GM18526 (cell line): ENCODE data around the gene EMC9.

Source experiments
- POLR2A ChIP-seq: IDR thresholded peaks from 3 replicates; pipeline ENCODE4 v1.6.1; 2011; ENCODE audit not compliant: insufficient read length; ENCODE audit errors: extremely low read depth

Gene EMC9

DNA sequence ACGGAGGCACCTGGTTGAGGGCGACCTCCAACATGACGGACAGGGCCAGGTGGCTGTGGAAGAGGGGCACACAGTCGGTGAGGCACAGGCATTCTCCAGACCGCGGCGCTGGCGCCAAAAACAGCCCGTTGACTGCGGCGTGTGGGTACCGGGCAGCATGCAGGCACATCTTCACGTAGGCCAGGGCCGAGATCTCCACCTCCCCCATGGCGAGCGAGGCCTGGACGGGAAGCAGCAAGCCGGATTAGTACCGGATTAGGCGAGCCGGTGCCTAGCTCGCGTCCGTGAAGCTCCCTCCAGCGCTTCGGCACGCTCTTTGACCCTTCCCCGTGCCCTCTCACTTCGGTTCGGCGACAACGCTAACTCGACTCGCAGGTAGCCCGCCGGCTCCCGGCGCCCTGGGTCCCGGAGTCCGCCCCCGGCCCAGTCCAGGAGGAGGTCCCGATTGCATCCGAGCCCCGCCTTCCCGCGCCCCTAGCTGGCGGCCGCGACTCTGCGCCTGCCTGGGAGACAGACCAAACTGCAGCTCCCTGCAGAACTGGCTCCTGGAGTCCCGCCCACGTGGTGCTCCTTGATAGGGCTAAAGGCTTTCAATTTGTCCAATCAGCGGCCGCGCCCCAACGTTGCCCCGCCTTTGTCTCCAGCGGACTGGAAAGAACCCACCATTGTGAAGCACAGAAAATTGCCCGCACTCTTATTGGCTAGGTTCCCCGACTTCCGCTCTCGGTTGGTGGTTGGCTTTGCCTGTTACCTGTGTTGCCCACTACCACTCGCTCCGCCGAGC is at the start of gene EMC9:
EMC9 (minus strand) TSS at position 495 of the 784 bp plus-strand sequence; CDS start at position 208, 287 bp downstream.
- peak; percentile 87 for TF ChIP-seq POLR2A

DNA sequence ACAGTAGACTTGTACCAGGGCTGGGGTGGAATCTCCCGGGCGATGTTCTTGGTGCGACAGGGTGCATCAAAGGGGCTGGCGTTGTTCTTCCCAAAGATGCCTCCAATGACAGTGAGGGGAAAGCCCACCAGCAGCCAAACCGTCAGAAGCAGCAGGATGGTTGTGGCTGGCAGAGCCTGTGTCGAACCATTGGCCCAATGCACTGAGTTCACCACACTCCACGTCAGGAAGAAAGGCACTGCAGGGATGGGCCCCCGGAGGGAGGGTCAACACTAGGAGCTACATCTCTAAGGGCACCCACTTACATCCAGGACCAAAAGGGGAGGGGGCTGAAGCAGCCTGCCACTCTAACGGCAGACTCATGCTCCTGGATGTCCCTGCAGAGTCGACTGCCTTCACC is 49.0 kb upstream of the EMC9 start:
- TF ChIP-seq POLR2A: no peak

DNA sequence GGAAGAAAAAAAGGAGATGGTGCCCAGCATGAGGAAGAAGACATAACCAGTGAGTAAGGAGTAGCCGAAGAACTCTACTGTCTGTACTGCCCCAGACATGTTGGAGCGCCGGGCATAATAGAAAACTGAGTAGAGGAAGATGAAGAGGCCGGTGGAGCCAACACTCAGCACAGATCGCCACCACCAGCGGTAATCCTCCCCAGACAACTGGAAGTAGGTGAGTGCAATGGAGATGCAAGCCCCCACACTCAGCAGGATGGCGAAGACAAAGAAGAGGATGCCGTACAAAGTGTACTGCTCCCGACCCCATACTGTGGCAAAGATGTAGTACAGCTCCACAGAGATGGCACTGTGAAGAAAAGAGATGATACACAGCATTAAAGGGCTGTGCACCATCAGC is 48.1 kb upstream of the EMC9 start:
- TF ChIP-seq POLR2A: no peak

DNA sequence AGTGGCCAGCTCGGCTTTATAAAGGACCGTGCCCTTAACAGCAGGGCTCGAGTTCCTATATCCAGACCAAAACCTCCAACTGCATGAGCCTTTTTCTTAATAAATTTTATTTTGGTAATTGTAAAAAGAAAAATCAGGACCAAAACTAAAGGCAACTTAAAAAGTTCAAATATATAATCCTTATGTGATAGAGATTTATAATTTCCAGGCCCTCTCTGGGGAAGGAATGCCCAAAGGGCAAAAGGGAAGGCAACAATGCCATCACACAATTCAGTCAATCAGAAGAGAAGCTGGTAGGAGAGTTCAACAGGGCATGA is 47.6 kb upstream of the EMC9 start:
- no peak for TF ChIP-seq POLR2A

- TF ChIP-seq POLR2A: peak; percentile 80
Measured at GRCh38 chr14:24188251-24189058, 47.1 kb upstream of the EMC9 start, which contains the start of gene IPO4. Gene IPO4, minus strand, starts transcription at chr14:24188816. Its CDS starts 29 bp downstream, at chr14:24188787.

DNA sequence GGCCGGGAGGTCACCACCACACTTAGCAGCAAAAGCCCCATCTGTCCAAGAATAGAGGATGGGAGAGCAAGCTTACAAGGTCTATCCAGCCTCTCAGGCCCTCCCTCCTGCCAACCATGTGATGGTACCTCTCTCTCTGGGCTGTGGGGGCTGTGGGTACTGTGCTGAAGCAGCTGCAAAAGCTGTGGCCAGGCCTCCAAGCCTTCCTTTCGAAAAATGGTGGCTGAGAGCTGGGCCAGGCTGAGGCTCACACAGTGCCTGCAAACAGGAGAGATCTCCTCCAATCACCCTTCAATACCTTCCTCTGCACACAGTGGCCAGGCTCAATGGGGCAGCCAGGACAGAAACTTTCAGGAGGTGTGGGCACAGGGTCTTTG is 46.1 kb upstream of the EMC9 start:
- no peak for TF ChIP-seq POLR2A

DNA sequence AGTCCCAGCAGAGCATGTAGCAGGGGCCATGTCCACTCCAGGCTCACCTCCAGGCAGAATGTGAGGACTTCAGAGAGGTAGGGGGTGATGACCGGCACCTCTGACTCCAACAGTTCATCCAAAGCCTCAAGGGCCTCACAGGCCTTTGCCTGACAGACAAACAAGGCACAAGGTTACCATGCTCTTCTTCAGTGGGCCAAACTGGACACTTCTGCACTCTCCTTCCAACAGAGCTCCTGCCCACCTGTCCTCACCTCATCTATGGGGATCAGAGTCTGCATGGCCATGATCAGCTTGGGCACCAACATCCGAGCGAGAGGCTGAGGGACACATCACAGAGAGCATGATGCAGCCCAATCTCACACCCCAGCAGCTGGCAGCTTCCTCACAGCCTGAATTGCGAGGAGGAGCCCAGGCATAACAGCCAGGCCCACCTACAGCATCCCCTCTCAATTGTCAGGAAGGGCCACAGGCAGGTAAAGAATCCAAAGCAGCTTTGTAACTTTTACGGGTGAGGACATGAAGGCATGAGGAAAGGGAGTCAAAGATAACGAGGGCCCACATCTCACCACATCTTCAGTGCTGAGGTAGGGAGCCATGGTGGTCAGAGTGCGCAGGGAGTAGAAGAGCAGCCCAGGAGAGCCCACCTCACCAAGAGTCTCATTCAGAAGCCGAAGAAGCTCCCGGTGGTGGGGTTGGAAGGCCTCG is 45.6 kb upstream of the EMC9 start:
- no peak for TF ChIP-seq POLR2A

DNA sequence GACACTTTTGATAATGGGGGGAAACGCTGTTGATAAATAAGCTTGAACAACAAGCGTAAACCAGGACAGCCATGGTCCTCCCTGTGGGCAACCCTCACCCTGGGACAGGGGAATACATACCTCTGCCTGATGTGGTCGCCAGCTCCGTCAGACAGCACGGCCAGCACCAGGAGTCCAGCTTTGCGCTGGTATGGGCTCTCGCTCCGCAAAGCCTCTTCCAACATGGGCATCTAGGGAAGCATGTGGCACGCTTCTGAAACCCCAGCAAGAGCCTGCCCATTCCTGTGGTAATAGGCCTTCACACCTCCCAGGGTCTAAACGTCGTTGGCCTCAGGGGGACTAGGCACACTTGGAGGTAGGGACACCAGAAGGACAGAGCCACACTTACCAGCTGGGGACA is 44.4 kb upstream of the EMC9 start:
- no peak for TF ChIP-seq POLR2A

DNA sequence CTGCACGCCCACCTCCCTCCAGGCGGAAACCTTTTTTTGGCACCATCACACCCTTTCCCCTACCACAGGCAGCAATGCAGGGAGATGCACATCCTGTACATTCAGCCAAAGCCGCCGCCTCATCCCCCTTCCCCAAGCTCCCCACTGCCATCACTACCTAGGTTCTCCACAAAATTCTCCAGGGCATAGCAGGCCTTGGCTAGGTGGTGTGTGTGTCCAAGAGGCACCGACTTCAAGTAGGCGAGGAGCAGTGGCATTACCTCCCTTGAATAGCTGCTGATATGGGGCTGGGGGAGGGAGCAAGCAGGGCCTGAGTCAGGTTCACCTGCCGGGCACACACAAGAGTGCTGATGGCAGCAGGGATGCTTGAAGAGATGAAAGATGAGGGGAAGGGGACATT is 43.6 kb upstream of the EMC9 start:
- TF ChIP-seq POLR2A: no peak

GRCh38 chr14:24184104-24184970 is 42.9 kb upstream of the EMC9 start:
- no peak for TF ChIP-seq POLR2A

DNA sequence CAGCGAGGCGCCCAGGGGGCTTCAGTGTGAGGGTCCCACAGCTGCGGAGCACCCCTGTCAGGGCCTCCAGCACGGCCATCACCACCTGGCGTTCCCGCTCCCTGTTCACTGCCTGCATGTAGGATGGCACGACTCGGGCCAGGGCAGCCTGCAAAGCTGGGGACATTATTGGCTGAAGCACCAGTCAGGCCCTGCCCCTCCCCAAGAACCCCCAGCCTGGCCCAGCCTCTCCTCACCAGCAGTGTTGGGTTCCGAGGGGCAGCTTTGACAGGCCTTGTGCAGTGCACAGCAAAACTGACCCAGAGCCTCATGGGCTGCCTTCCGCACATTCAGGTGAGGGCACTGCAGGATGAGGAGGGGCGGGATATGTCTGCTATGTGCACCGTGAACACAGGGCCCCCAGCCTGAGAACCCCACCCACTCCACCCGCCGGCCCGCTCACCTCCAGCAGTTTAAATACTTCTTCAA is 41.7 kb upstream of the EMC9 start:
- no peak for TF ChIP-seq POLR2A

GRCh38 chr14:24182110-24182882 is 40.9 kb upstream of the EMC9 start:
- peak; percentile 34 for TF ChIP-seq POLR2A

DNA sequence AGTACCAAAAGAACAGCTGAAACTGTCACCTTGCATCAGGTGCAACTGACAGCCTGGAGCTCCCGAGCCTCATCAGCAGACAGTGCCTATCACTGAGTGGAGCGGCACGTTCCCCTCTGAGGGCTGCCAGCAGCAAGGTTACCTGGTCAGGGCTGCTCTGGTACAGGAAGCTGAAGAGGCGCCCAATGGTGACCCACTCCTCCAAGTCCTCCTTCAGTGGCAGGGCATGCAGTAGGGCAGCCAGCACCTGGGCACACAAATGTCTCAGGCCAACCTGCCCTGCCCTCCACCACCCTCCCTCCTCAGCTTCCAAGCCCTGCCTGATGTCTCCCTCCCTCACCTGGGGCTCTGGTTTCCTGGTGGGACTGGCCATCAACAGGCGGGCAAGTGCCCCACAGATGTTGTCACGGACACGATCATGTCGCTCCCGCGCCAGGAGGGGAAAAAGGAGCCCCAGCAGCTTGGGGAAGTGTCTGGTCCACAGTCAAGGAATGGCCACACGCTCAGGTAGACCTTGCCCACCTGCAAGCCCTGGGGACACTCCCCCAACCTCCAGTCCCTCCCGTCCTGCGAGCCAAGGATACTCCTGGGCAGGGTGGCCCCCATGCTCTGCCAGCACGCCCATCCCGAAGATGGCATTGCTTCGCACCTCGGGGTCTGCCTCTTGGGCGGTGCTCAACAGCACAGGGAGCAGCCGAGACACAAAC is 40.1 kb upstream of the EMC9 start:
- no peak for TF ChIP-seq POLR2A
